ENCODE measurements around the gene SELENOS.

Gene SELENOS

GRCh38 chr15:101277038-101277822, at the start of gene SELENOS:
SELENOS (minus strand) TSS chr15:101277485; CDS start chr15:101277417, 68 bp downstream.
- Mint-ChIP-seq H3K27ac (peak within 1 kb of the TSS; percentile 95), H3K9me3 (no peaks in the 10 kb centered on the region), H3K4me3 (peak within 1 kb of the TSS; percentile 97), H3K4me1 (ENCODE audit: low read depth) (peaks cover 22% of the 10 kb centered on the region), H3K36me3 (ENCODE audit: low read depth) (peaks cover 62% of the 10 kb centered on the region), H3K27me3 (ENCODE audit: low read depth) (no peaks in the 10 kb centered on the region)
- peak; percentile 91 for DNase-seq (ENCODE audit: low spot score)

GRCh38 chr15:101326462-101327146, 49.3 kb upstream of the SELENOS start:
- H3K36me3 Mint-ChIP-seq (ENCODE audit: low read depth) = no peaks in the 10 kb centered on the region
- DNase-seq (ENCODE audit: low spot score) = no peak
- H3K27me3 Mint-ChIP-seq (ENCODE audit: low read depth) = peaks cover 4% of the 10 kb centered on the region
- H3K9me3 Mint-ChIP-seq = no peaks in the 10 kb centered on the region
- no peak overlapping the region for H3K27ac Mint-ChIP-seq
- H3K4me1 Mint-ChIP-seq (ENCODE audit: low read depth) = no peaks in the 10 kb centered on the region
- no peak overlapping the region for H3K4me3 Mint-ChIP-seq

GRCh38 chr15:101326026-101326315, 48.7 kb upstream of the SELENOS start:
- no peaks in the 10 kb centered on the region for H3K36me3 Mint-ChIP-seq (ENCODE audit: low read depth)

GRCh38 chr15:101325263-101326025, 48.2 kb upstream of the SELENOS start:
- peaks cover 7% of the 10 kb centered on the region for H3K4me1 Mint-ChIP-seq (ENCODE audit: low read depth)

More at GRCh38 chr15:101326026-101326315, 48.7 kb upstream of the SELENOS start:
- peaks cover 4% of the 10 kb centered on the region for H3K4me1 Mint-ChIP-seq (ENCODE audit: low read depth)
- no peaks in the 10 kb centered on the region for H3K9me3 Mint-ChIP-seq
- no peak overlapping the region for H3K27ac Mint-ChIP-seq
- H3K27me3 Mint-ChIP-seq (ENCODE audit: low read depth) = peaks cover 4% of the 10 kb centered on the region
- no peak overlapping the region for H3K4me3 Mint-ChIP-seq
- DNase-seq (ENCODE audit: low spot score) = no peak

GRCh38 chr15:101324524-101325177, 47.4 kb upstream of the SELENOS start:
- DNase-seq (ENCODE audit: low spot score) = no peak
- no peaks in the 10 kb centered on the region for H3K9me3 Mint-ChIP-seq
- no peaks in the 10 kb centered on the region for H3K36me3 Mint-ChIP-seq (ENCODE audit: low read depth)
- H3K27ac Mint-ChIP-seq = no peak overlapping the region
- peaks cover 11% of the 10 kb centered on the region for H3K4me1 Mint-ChIP-seq (ENCODE audit: low read depth)
- peaks cover 4% of the 10 kb centered on the region for H3K27me3 Mint-ChIP-seq (ENCODE audit: low read depth)
- H3K4me3 Mint-ChIP-seq = no peak overlapping the region

More at GRCh38 chr15:101325263-101326025, 48.2 kb upstream of the SELENOS start:
- H3K27me3 Mint-ChIP-seq (ENCODE audit: low read depth) = peaks cover 4% of the 10 kb centered on the region
- no peak overlapping the region for H3K27ac Mint-ChIP-seq
- no peak overlapping the region for H3K4me3 Mint-ChIP-seq
- H3K36me3 Mint-ChIP-seq (ENCODE audit: low read depth) = no peaks in the 10 kb centered on the region
- no peak for DNase-seq (ENCODE audit: low spot score)
- H3K9me3 Mint-ChIP-seq = no peaks in the 10 kb centered on the region

- Mint-ChIP-seq H3K9me3 (no peaks in the 10 kb centered on the region), H3K27me3 (ENCODE audit: low read depth) (peaks cover 4% of the 10 kb centered on the region), H3K4me3 (no peak overlapping the region), H3K36me3 (ENCODE audit: low read depth) (no peaks in the 10 kb centered on the region), H3K4me1 (ENCODE audit: low read depth) (peaks cover 13% of the 10 kb centered on the region), H3K27ac (no peak overlapping the region)
- no peak for DNase-seq (ENCODE audit: low spot score)
These were observed 46.7 kb upstream of the SELENOS start for GRCh38 chr15:101323793-101324523.

GRCh38 chr15:101322854-101323477, 45.7 kb upstream of the SELENOS start:
- Mint-ChIP-seq H3K36me3 (ENCODE audit: low read depth) (no peaks in the 10 kb centered on the region), H3K4me3 (no peak overlapping the region), H3K27me3 (ENCODE audit: low read depth) (peaks cover 1% of the 10 kb centered on the region), H3K9me3 (no peaks in the 10 kb centered on the region), H3K4me1 (ENCODE audit: low read depth) (peaks cover 15% of the 10 kb centered on the region), H3K27ac (no peak overlapping the region)
- no peak for DNase-seq (ENCODE audit: low spot score)

GRCh38 chr15:101322016-101322695, 44.9 kb upstream of the SELENOS start:
- H3K36me3 Mint-ChIP-seq (ENCODE audit: low read depth) = no peaks in the 10 kb centered on the region
- peaks cover 15% of the 10 kb centered on the region for H3K4me1 Mint-ChIP-seq (ENCODE audit: low read depth)
- H3K27me3 Mint-ChIP-seq (ENCODE audit: low read depth) = no peaks in the 10 kb centered on the region
- H3K4me3 Mint-ChIP-seq = no peak overlapping the region
- DNase-seq (ENCODE audit: low spot score) = no peak
- H3K9me3 Mint-ChIP-seq = no peaks in the 10 kb centered on the region
- H3K27ac Mint-ChIP-seq = no peak overlapping the region

GRCh38 chr15:101320501-101321052, 43.3 kb upstream of the SELENOS start:
- H3K4me3 Mint-ChIP-seq = peak overlapping the region; percentile 83
- no peaks in the 10 kb centered on the region for H3K36me3 Mint-ChIP-seq (ENCODE audit: low read depth)
- peaks cover 15% of the 10 kb centered on the region for H3K4me1 Mint-ChIP-seq (ENCODE audit: low read depth)
- H3K27me3 Mint-ChIP-seq (ENCODE audit: low read depth) = no peaks in the 10 kb centered on the region
- no peaks in the 10 kb centered on the region for H3K9me3 Mint-ChIP-seq
- H3K27ac Mint-ChIP-seq = peak overlapping the region; percentile 90
- peak; percentile 52 for DNase-seq (ENCODE audit: low spot score)

- Mint-ChIP-seq H3K4me1 (ENCODE audit: low read depth) (peaks cover 15% of the 10 kb centered on the region), H3K36me3 (ENCODE audit: low read depth) (no peaks in the 10 kb centered on the region), H3K27me3 (ENCODE audit: low read depth) (no peaks in the 10 kb centered on the region), H3K4me3 (no peak overlapping the region), H3K9me3 (no peaks in the 10 kb centered on the region), H3K27ac (no peak overlapping the region)
- no peak for DNase-seq (ENCODE audit: low spot score)
These were observed 41.6 kb upstream of the SELENOS start for GRCh38 chr15:101318839-101319238.

- H3K4me1 Mint-ChIP-seq (ENCODE audit: low read depth) = peaks cover 15% of the 10 kb centered on the region
- H3K4me3 Mint-ChIP-seq = no peak overlapping the region
- no peak overlapping the region for H3K27ac Mint-ChIP-seq
- H3K36me3 Mint-ChIP-seq (ENCODE audit: low read depth) = no peaks in the 10 kb centered on the region
- DNase-seq (ENCODE audit: low spot score) = no peak
- no peaks in the 10 kb centered on the region for H3K9me3 Mint-ChIP-seq
- no peaks in the 10 kb centered on the region for H3K27me3 Mint-ChIP-seq (ENCODE audit: low read depth)
These were observed 41.0 kb upstream of the SELENOS start for GRCh38 chr15:101318147-101318819.

GRCh38 chr15:101317336-101317872, 40.1 kb upstream of the SELENOS start:
- peaks cover 15% of the 10 kb centered on the region for H3K4me1 Mint-ChIP-seq (ENCODE audit: low read depth)
- H3K36me3 Mint-ChIP-seq (ENCODE audit: low read depth) = no peaks in the 10 kb centered on the region
- DNase-seq (ENCODE audit: low spot score) = no peak
- no peak overlapping the region for H3K4me3 Mint-ChIP-seq
- H3K27me3 Mint-ChIP-seq (ENCODE audit: low read depth) = no peaks in the 10 kb centered on the region
- no peaks in the 10 kb centered on the region for H3K9me3 Mint-ChIP-seq
- H3K27ac Mint-ChIP-seq = no peak overlapping the region

Measured in T-helper 2 cell treated with Interferon-gamma antibody and Interleukin-4, amounts not matched to agents 5 μg/mL and 100 μg/mL, for 36 hours (primary cell).